Measurements from ENCODE around the gene MAP3K9.
A peak's percentile ranks its signal among the peaks of the same experiment; 100 is the strongest.

MAP3K9 gene

DNA sequence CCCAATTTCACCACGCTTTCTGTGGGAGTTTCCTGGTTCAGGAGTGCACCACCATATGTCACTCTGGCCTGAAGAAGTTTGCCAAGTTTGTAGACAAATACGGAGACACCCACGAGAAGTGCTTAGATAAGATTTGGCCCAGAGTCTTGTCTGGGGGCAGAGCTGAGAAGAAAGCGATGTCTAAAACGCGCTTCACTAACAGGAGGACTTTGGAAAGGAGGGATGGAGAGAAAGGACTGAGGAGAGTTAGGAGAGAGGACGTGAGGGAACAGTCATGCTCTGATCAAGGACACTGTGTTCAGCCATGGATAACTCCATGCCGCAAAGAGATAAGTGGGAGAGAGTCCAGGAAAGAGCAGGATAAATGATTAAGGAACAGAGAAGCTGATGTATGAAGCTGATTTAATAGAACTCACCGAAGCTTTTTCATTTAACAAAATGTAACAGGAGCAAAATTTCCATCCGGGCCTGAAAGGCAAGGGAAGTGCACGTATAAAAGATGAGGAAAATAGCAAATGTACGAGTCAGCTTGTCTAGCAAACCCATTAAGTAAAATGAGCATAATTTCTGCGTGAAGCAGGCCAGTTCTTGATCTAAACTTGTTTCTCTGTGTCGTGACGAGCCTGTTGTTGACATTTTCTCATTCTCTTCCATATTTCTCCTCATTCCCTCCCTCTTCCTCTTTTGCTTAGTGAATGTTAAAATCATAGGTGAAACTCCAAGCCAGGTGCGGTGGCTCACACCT is 23.4 kb upstream of the MAP3K9 start:
- DNase-seq (ENCODE audit: low read depth, low spot score): peak; percentile 42
- TF ChIP-seq, protein P1, sequence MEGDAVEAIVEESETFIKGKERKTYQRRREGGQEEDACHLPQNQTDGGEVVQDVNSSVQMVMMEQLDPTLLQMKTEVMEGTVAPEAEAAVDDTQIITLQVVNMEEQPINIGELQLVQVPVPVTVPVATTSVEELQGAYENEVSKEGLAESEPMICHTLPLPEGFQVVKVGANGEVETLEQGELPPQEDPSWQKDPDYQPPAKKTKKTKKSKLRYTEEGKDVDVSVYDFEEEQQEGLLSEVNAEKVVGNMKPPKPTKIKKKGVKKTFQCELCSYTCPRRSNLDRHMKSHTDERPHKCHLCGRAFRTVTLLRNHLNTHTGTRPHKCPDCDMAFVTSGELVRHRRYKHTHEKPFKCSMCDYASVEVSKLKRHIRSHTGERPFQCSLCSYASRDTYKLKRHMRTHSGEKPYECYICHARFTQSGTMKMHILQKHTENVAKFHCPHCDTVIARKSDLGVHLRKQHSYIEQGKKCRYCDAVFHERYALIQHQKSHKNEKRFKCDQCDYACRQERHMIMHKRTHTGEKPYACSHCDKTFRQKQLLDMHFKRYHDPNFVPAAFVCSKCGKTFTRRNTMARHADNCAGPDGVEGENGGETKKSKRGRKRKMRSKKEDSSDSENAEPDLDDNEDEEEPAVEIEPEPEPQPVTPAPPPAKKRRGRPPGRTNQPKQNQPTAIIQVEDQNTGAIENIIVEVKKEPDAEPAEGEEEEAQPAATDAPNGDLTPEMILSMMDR (IDR thresholded peaks at IDR 0.05; ENCODE audit: low read depth, low read length): no peak
- in situ Hi-C loops (cut with HindIII; ENCODE audit: low sequenced_read_pairs): no loop called here
- H3K4me3 ChIP-seq (ENCODE audit: low read depth, low read length): no peak overlapping the region

DNA sequence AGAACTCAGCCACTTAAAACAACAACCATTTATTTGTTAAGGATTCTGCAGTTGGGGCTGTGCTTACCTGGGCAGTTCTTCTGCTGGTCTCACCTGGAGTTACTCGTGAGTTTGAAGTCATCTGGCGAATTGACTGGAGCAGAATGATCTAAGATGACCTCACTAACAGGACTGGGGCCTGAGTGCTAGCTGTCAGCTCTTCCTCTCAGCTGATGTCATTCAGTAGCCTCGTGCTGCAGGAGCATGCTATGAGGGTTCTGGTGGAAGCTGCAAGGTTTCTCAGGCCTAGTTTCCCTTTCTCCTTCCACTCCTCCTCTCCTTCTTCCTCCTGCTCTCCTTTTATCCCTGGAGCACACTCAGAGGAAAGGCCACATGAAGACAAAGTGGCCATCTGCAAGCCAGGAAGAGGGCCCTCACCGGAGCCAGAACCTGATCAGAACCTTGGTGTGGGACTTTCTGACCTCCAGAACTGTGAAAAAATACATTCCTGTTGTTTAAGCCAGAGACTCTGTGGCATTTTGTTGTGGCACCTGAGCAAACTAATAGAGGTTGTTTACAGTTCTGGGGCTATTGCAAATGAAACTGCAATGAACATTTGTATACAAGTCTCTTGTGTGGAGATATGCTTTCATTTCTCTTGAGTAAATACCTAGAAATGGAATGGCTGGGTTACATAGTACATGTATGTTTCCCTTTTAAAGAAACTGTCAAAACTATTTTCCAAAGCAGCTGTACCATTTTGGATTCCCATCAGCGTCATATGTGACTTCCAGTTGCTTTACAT is 21.9 kb upstream of the MAP3K9 start:
- TF ChIP-seq, protein P1 (IDR thresholded peaks at IDR 0.05; ENCODE audit: low read depth, low read length): no peak
- no peak overlapping the region for H3K4me3 ChIP-seq (ENCODE audit: low read depth, low read length)
- in situ Hi-C loops (cut with HindIII; ENCODE audit: low sequenced_read_pairs): no loop called here
- DNase-seq (ENCODE audit: low read depth, low spot score): no peak

DNA sequence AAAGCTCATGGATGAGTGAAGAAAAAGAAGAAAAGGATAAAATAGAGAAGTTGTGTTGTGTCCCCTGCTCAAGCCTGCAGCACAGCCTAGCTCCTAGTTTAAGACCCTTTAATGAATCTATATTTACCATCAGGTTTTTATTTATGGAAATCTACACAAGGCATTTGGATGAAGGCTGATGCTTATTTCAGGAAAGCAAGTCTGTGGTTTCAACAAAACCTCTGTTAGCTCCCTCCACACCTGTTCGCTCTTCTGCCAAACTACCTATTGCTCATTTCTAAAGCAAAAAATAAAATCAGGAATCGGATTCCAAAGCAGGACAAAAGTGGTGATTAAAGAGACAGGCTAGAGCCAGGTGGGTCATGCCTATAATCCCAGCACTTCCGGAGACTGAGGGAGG is 18.9 kb upstream of the MAP3K9 start:
- H3K4me3 ChIP-seq (ENCODE audit: low read depth, low read length): no peak overlapping the region
- DNase-seq (ENCODE audit: low read depth, low spot score): no peak
- TF ChIP-seq, protein P1 (IDR thresholded peaks at IDR 0.05; ENCODE audit: low read depth, low read length): no peak
- in situ Hi-C loops (cut with HindIII; ENCODE audit: low sequenced_read_pairs): no loop called here

DNA sequence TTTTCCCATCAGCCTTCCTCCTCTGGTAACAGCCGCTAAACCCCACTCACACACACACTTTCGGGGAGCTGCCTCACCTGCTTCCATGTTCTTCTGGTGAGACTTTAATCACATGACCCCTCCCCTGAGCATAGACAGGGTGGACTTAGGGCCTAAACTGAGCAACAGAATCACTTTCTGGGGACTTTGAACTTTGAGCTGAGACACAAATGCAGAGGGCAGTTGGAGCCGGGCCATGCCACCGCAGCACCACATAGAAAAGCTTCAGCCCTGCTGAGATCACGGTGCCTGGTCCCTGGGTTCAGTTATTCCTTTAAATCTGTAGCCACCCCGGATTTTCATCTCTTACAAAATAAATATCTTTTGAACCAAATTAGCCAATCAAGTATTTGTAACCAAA is 18.4 kb upstream of the MAP3K9 start:
- no peak for DNase-seq (ENCODE audit: low read depth, low spot score)
- no peak overlapping the region for H3K4me3 ChIP-seq (ENCODE audit: low read depth, low read length)
- in situ Hi-C loops (cut with HindIII; ENCODE audit: low sequenced_read_pairs): no loop called here
- TF ChIP-seq, protein P1 (IDR thresholded peaks at IDR 0.05; ENCODE audit: low read depth, low read length): no peak

DNA sequence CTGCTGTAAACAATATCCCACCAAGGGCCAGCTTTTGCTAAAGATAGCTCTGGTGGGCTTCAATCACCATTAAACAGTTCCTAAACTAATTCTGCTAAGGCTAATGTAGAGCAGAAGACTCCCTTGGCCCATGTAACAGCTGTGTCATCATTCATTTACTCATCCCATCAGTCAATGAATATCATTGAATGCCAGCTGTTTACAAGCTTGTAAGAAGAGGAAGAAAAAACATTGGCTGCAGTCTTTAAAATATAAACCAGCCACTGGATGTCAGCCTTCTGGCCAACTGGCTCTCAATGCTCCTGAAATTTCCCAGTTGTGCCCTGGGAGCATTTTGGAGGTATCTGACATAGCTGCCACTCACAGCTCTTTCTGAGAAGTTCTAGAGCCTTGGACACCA is 18.0 kb upstream of the MAP3K9 start:
- no peak overlapping the region for H3K4me3 ChIP-seq (ENCODE audit: low read depth, low read length)
- no peak for DNase-seq (ENCODE audit: low read depth, low spot score)
- in situ Hi-C loops (cut with HindIII; ENCODE audit: low sequenced_read_pairs): no loop called here
- TF ChIP-seq, protein P1 (IDR thresholded peaks at IDR 0.05; ENCODE audit: low read depth, low read length): no peak

DNA sequence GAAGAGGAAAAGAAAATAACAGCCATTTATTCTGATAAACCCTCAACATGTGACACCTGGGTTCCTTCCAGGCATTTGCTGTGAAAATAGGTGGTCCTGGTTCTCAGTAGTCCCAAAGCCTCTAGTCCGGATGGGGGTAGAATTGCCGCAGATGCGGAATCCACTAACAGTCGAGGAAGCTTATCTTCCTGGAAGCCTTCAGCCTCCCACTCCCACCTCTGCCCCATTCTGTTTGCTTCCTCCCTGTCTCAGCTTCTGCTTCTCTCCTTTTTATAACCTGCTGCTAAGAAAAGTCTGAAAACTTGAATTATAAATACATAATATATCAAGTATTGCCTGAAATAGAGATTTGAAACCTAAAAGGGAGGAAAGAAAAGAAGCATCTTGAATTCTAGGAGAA is 14.0 kb upstream of the MAP3K9 start:
- in situ Hi-C loops (cut with HindIII; ENCODE audit: low sequenced_read_pairs): no loop called here
- DNase-seq (ENCODE audit: low read depth, low spot score): no peak
- H3K4me3 ChIP-seq (ENCODE audit: low read depth, low read length): no peak overlapping the region
- TF ChIP-seq, protein P1 (IDR thresholded peaks at IDR 0.05; ENCODE audit: low read depth, low read length): no peak

Measured in astrocyte of the spinal cord (primary cell).